Dermis blood vessel endothelial cell (primary cell): ENCODE data around the gene STEAP4. TPM values are rescaled to one million over a fixed set of nuclear protein-coding genes. Genes with fewer than 3 reads are reported as not detected.
"Not testable (repeated sequence)": the region's sequence is repeated elsewhere in the genome, so short reads cannot be mapped to it uniquely, and the experiment has no call there.

Experiments used
- DNase-seq: peaks from one replicate; pipeline ENCODE4 v3.0.0; 2010
- total RNA-seq: library from RNA; depleted of rRNA; stranded (reverse); fragments of >200 nt; gene quantifications from 2 replicates; pipeline ENCODE4 v1.2.3, GENCODE V29; 2014

The STEAP4 gene
- total RNA-seq, 1 donor from 2014 or later: not detected

DNA sequence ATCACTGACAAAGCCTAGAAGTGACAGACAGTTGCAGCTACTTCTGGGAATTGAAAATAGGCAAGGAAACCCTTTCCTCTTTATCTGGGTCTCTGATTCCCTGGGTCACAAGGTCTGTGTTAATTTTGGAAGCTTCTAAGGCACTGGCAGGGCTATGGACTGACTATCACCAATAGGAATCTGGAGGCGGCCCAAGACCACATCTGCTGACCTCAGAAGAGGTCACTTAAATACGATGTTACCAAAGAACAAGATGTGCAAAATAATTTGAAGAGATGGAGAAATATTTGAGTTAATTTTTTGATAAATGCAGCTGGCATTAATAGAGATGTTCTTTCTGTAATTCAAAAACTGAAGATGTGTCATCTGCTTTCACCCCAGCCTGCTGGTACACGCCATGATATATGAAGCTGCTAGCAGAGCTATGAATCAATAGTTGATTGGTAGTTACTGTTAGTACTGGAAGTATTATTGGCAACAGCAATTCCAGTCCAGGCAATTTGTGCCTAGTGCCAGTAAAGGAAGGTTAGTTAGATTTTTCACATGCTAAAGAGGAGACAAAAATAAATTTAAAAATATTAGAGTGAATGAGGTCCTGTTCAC is 5.5 kb upstream of the STEAP4 start:
- DNase-seq: no peak

DNA sequence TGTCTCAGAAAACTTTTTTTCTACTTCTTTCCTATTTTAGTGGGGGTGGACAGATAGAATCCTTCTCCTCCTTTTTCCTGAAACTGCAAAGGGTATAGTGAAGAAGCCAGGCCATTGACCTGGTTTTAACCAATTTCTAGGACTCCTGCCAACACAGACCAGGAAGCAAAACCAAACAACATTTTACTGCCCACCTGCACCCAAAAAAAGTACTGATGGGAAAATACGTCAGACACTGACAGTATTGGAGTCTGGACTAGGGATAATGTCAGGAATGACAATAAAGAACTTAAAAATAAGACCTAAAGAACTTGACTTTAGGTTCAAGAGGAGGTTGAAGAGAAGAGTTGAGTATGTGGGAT is 5.0 kb upstream of the STEAP4 start:
- no peak for DNase-seq

DNA sequence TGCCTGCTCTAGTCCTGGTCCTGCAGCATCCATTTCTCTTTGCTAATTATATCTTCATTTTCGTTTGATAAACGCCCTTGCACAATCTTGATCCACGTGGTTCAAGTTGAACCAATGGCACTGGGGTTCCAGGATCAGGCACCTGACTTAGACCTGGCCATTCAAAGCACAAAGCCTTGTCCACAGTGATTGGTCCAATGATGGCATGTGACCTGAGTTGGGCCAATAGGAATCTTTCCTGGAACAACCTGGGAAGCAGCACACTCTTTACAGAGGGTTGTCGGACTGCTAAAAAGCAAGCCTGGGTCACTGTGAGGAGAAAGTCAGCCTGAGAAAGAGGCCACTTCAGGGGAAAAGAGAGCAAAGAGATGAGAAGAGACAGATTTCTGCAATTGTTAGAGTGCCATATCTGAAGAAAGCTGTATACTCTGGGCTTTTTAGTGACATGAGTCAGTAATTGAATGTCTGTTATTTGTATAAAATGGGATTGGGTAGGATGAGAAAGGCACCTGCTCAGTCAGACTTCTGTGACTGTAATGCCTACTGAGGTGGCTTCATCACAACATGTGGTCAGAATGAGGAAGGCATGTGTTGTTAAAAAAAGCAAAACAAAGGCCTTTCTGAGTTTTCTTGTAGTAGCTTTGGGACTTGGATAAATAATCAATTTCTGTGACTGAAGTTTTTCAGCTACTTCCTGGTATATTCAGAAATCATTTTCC is 4.4 kb upstream of the STEAP4 start:
- no peak for DNase-seq

DNA sequence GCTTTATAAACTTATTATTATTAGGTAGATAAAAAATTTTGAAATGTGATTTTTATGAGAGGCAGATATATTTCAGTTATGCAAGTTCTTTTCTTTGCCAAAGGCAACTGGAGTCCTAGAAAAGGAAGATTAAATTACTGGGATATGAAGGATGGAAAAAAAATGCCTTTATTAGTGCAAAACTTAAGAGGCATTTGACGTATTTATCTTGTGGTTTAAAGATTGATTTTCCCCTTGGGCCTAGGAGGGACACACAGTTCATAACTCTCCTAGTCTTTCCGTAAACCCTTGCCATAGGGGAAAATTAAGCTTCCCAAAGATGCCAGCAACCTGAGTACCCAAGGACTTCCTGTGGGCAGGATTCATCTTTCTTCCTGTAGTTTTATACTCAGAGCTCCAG is 3.1 kb upstream of the STEAP4 start:
- no peak for DNase-seq

DNA sequence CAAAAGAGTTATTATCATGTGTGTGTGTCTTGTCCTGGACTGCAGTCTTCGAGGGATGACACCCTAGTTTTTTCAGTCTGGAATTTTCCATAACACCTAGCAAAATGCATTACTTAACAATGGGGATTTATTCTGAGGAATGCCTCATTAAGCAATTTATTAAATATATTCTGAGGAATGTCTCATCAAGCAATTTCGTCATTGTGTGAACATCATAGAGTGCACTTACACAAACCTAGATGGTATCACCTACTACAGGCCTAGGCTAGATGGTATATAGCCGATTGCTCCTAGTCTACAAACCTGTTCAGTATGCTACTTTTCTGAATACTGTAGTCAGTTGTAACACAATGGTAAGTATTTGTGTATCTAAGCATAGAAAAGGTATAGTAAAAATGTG is 1.1 kb upstream of the STEAP4 start:
- DNase-seq: no peak

DNA sequence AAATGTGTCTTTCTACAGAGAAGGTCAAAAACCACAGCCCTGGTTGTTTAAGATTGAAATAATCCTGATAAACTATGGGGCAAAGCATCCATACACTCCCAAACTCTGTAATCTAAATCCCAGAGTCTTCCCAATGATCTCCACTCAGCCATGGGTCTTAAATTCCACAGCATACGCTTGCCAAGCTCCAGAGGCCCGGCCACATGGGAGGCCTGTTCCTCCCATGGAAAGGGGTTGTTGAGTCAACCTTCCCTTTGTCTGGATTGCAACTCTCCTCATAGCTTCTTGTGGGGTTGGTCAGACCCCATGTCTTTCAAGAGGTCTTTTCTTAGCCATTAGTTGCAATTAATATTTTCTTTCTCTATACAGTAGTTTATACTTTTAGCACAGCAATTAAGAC is 718 bp upstream of the STEAP4 start:
- no peak for DNase-seq

DNA sequence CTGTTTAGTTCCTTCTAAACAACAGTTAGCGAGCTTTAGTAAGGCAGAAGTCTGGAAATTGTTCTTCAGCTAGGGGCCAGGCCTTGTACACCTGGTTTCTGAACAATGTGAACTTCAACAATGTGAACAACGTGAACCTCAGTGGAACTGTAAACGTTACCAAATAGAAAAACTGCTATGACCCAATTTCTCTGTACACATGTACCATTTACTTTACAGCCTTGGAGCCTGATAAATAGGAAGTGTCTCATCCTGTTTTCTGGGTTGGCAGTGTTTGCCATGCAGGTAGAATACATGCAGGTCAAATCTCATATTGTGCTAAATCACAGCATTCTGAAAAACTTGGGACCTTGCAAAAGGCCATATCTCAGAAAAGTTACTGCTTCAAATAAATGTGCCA is 1.6 kb downstream of the STEAP4 start:
- DNase-seq: no peak

DNA sequence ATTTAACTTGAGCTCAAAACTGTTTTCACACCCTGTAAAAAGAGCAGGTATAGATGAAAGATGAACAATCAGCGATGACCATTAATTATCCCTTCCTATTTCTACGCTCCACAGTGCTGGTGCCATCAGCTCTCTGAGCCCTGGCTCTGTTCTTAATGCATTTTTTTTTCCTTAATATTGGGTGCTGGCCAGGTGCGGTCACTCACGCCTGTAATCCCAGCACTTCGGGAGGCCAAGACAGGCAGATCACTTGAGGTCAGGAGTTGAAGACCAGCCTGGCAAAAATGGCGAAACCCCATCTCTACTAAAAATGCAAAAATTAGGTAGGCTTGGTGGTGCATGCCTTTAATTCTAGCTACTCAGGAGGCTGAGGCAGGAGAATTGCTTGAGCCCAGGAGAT is 4.2 kb downstream of the STEAP4 start:
- DNase-seq: no peak

DNA sequence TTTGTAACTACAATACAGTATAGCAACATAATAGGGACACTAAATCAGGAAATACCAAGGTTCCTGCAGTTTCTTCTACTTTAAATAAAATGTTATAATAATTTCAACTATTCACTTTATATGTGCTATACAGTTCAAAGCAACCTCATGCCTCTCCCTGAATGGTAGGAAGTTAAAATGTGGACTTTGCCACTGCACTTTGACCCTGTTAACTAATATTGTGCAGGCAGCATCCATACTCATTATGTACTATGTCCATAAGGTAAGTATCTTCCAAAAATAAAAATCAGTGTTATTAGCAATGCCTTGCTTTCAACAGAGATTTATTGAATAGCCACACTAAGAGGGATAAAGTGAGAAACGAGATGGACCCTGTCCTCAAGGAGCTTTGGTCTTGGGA is 4.8 kb downstream of the STEAP4 start:
- DNase-seq: no peak

DNA sequence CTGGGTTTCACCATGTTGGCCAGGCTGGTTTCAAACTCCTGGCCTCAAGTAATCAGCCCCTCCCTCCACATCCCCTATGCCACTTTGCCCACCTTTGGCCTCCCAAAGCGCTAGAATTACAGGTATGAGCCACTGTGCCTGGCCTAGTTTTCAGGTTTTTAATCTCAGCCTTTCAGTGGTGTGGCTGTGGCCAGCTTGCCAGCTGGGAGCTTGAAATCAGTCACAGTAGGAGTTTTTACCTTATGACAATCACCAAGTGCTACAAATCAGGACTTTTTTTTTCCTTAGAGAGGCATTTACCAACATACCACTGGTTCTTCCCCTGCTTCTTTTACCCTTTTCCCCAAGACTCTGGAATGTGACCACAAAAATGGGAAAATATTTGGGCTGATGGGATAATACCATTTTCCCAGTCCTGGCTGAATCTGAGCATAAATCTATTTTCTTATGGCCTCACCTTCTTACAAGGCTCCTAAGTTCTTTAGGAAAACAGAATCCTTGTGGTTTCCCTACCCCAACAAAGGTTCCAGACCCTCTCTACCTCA is 6.2 kb downstream of the STEAP4 start:
- no peak for DNase-seq

DNA sequence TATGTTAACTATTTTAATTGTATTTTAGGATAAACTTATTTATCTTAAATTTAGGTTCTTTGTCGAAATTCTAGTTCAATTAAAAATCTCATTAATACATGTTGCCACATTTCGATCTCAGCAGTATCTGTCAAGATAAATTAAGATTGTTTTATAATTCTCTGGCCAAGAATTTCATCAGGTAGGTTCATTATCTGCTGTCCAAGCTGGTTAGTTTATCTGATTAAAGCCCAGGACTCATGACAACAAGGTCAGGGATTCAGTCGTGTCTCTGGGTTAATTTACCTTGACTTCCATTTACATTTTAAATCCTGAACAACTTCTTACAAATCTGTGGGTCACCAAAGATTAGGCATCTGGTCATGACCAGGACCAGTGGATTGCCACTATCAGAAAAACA is 7.6 kb downstream of the STEAP4 start:
- DNase-seq: no peak

DNA sequence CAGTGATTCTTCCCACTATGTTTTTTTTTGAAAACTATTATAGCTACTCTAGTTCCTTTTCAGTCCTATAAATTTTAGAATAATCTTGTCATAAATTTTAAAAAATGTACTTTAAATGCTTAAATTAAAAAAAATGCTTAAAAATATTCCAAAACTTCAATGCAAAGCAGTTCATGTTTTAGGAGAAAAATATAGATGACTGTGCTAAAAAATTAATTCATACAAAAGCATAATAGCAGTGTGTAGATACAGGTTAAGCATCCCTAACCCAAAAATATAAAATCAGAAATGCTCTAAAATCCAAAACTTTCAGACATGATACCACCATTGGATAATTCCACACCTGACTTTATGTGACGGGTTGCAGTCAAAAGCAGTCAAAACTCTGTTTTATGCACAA is 12.8 kb downstream of the STEAP4 start:
- no peak for DNase-seq

DNA sequence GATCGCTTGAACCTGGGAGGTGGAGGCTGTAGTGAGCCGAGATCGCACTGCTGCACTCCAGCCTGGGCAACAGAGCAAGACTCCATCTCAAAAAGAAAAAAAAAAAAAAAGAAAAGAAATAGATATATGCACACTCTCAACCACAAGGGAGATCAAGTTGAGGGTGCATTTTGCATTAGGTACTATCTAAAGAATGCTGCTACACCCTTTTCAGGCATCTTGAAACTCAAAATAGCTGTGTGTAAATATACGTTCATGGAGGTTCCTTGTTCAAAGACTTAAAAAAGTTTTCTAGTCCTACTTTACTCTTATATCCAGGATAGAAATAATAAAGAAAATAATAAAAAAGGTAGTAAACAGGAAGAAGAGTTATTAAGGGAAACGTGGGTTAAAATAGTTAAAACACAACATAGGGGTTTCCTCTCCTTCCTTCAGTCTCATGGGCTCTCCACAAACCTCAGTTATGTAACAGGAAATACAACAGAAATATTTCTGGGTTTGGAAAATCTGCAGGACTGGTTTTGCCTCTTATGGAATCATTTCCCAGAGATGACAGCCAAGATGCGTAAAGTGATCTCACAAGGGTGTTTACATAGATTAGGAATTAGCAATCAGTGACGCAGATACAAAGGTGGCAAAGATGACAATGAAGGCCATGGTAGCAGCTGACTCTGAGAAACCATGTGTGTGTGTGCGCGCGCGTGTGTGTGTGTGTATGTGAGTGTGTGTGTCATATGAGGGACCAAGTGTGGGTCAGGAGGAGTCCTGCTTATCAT is 15.1 kb downstream of the STEAP4 start:
- no peak for DNase-seq

DNA sequence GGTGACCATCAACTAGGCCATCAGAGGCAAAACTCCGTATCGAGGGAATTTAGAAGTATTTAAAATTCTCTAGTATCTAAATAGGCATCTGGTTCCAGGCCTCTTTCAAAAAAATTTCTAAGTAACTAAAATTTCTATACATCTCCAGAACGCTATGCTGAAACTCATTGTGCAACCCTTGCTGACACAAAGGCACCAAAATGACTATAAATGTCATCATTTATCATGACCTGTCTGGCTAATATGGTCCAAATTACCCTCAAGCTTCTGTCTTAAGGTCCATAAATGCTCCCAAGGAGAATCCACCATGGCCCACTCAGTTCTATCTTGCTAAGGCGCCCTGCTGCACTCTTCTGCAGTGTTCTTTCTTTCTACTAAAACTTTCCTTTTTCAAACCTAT is 16.2 kb downstream of the STEAP4 start:
- no peak for DNase-seq

DNA sequence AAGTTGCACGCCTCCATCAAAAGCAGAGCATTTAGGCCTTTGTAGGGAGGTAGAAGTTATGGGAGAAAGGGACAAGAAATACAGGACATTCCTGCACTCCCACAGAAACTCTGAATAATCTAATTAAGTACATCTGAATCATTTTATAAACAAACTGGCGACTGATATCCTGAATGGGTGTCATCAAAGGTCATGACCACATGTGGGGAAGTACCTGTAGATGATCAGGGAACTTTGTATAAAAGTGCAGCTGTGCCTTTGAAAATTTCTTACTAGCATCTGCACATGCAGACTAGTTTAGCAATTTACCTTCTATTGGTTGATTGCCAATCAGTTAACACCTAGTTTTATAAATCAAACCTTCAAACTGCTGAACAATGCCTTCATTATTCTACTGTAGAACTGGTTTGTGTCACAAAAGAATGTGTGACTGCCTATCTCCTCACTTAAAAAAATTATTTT is 17.1 kb downstream of the STEAP4 start:
- DNase-seq: no peak

DNA sequence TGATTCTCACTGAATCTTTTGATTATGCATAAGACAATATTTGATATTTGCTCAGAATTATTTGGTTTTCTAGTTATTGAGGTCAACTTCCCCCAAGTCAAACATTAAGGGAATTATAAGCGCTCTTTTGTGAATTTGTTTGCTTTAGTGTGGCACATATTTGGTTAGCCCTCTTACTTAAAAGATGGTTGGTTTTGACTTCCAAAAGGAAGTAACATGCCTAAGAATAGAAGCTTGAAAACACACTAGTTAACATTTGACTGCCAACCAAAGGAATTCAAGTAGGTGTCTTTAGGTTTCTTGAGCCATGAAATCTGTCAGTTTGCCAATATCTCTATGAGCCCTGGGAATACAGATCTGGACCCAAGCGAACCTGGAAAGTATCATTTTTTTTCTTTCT is 24.9 kb downstream of the STEAP4 start:
- no peak for DNase-seq

DNA sequence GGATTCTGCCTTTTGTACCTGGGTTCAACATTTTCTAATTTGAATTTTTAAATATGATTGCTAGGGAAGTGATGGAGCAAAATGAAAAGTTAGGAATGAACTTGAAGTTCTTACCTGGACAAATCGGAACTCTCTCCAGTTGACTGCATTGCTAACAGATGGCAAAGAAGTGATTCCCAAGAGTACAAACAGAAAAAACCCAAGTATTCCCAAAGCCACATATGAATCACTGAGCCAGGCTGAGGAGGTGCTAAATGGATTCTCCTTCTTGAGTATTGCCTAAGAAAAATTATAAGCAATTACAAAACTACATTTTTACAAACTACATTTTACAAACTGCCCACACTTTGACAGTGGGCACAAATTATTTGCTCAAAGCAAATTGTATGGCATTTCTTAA is 25.9 kb downstream of the STEAP4 start:
- DNase-seq: no peak

DNA sequence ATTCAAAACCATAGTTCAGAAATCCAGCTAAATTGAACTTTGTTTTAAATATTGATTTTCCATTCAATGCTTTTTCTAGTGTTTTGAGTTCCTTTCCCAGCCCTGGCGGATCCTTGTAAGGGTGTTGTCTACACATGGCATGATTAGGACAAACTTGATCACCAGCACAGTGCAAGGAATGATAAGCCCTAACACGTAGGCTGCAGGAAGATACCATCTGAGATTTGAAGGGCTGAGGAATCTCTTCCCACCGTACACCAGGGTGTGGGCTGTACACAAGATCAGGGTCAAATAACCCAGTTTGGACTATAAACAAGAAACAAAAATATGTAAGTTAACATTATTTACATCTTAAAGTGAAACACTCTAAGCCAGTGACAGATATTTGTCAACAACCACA is 27.4 kb downstream of the STEAP4 start:
- DNase-seq: no peak

DNA sequence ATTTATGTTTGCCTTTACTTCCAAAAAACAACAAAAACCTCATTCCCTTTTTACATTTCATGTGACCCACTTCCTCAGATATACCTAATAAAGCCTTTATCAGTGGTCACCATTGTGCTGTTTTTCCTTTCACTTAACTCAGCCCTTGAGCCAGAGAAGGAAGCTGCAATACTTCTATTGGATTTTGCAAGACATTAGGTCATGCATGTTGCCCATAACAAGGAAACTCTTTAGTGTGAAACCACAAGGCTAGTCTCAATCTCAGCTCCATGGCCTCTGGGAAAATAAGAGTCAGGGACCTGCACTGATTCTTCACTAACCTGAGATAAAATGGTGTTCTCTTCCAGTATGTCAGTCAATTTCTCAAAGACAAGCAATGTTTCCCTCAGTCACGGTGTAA is 27.8 kb downstream of the STEAP4 start:
- no peak for DNase-seq

DNA sequence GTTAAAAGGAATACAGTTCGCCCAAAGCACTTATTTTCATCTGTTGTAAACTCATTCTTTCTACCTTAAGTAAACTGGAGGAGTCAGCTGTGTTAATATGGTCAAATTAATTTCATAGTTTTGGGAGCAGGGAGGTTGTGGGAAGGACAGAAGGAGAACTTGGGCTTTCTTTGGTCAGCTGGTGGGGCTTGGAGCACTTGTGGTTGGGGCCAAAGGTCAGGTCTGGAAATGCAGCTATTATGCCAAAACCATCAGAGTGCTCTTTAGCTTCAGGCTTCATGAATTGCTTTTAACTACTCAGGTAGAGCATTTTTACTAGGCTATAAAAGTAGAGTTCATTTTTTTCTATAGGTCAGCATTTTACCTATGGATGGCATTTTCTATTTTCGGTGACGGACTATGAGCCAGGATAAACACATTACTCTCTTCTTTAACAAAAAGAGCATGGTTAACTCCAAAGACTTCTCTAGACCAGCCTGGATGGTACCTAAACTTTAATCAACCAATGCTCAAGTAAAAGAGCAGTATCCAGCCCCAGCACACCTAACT is 30.0 kb downstream of the STEAP4 start:
- no peak for DNase-seq

DNA sequence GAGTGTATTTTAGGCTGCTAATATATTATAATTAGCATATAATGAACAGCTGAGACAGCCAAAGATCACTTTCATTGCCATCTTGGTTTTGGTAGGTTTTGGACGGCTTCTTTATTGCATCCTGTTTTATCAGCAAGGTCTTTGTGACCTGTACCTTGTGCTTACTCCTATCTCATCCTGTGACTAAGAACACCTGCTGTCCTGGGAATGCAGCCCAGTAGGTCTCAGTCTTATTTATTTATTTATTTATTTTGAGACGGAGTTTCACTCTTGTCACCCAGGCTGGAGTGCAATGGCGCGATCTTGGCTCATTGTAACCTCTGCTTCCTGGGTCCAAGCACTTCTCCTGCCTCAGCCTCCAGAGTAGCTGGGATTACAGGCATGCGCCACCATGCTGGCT is 31.8 kb downstream of the STEAP4 start:
- not testable (repeated sequence) for DNase-seq

DNA sequence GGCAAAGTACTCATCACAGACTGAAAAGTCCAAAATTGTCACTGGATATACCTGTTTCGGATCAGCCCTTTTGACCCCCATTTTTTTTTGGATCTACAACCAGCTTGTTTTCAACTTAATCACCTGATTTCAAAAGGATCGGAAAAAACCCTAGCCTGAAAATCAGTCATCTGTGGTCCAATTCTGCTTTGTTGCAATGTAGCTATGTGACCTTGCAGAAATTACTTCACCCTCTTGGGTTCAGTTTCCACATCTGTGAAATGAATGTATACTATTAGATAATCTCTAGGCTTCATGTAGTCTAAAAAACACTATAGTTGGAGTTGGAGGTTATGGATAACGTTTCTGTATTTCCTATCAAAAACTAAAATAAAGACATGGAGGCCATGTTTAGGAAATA is 37.1 kb downstream of the STEAP4 start:
- no peak for DNase-seq

DNA sequence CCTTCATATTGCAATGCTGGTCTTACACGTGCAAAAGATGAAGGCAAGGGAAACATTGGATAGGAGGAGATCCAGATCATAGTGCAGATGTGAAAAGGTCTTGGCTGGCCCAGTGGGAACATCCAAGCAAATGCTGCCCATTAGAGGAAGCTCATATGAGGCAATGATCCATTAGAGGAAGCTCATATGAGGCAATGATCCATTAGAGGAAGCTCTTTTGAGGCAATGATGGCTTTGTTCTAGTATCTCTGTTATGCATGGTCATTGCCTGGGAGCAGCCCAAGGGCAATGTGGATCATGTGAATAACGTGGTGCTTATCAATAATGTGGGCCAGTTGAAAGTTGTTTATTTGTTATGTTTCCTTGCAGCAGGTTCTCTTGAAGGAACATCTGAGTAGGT is 37.8 kb downstream of the STEAP4 start:
- DNase-seq: no peak

DNA sequence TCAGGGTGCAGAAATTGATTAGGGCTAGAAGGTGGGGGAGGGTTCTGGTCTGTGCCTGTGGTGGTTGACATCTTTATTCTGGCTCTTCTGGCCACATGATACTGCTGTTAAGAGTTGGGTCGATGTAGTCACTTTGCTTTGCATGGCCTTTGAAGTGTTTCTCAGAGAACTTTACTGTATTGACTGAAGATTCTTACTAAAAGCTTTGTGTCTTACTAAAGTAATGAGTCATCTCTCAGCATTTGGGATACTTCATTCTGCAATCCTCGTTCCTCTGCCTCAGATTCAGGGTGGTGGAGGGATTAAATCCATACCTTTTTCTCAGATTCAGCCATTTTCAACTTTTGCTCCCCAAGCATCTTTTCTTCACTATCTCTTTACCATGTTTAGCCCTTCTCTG is 38.6 kb downstream of the STEAP4 start:
- no peak for DNase-seq
